Body of pancreas (tissue), 4 donors: ENCODE results near the gene RAB3IP. TPM values are rescaled to one million over a fixed set of nuclear protein-coding genes. Genes with fewer than 3 reads are reported as not detected.

Experiments used
- ATAC-seq: fragments of 150-250 bp; one replicate; pipeline ENCODE4 v1.9.1; 2016
- DNase-seq, 4 donors: peaks; one replicate each; pipeline ENCODE4 v3.0.0-alpha.2; 2019
- H3K27ac ChIP-seq, 4 donors: fragments of 200-600 bp; sonication (generic); 1 replicate in 3 of 4; 2 replicates in 1 of 4; pipeline versions ENCODE4 v1.5.1 to v1.6.1; 2016 to 2019; ENCODE audit warnings: mild to moderate bottlenecking in 1 of 4, mixed read lengths in 1 of 4, moderate library complexity in 1 of 4
- H3K27me3 ChIP-seq, 2 donors: fragments of 200-600 bp; sonication (generic); one replicate each; pipeline ENCODE4 v1.6.0; 2016; ENCODE audit warnings: mild to moderate bottlenecking in 1 of 2
- H3K36me3 ChIP-seq, 2 donors: fragments of 200-600 bp; sonication (generic); replicated peaks in 1 of 2; 2 replicates each; pipeline ENCODE4 v1.5.1; 2016; ENCODE audit warnings: low read depth in 2 of 2; ENCODE audit not compliant: insufficient read depth in 1 of 2
- H3K4me1 ChIP-seq: fragments of 200-600 bp; sonication (generic); one replicate; pipeline ENCODE4 v1.6.0; 2016
- H3K4me3 ChIP-seq, 2 donors: fragments of 200-600 bp; sonication (generic); 1 replicate in 1 of 2; 2 replicates in 1 of 2; pipeline ENCODE4 v1.5.1; 2016 to 2019
- H3K9me3 ChIP-seq, 3 donors: fragments of 200-600 bp; sonication (generic); 1 replicate in 2 of 3; 2 replicates in 1 of 3; pipeline ENCODE4 v1.5.1; 2016
- POLR2A ChIP-seq, 3 donors: fragments of 450-650 bp; IDR thresholded peaks; one replicate each; pipeline ENCODE4 v1.6.1; 2016; ENCODE audit warnings: antibody characterized with exemption in 3 of 3, mild to moderate bottlenecking in 2 of 3
- WGBS, 2 donors: methylation state at CpG; one replicate each; pipeline ENCODE4 v1.1.5; 2017; 5-methylcytosine and 5-hydroxymethylcytosine counted together
- intact Hi-C: fragments of 100-400 bp; cut with DNase I; formaldehyde crosslinking; loops from one replicate; pipeline ENCODE4 v1.15.1; 2023
- total RNA-seq, 2 donors: library from RNA; depleted of rRNA; stranded (reverse); fragments of >200 nt; gene quantifications; one replicate each; pipeline ENCODE4 v1.1.0, GENCODE V29; 2016
- TF ChIP-seq, protein P1 (sequence below), 7 experiments: fragments of 450-650 bp in 4 of 7; fragments of 200-600 bp in 3 of 7; sonication (generic) in 3 of 7; IDR thresholded peaks; one replicate each; pipeline ENCODE4 v1.5.1; 2016 to 2019; ENCODE audit warnings: antibody characterized with exemption in 7 of 7

RAB3IP gene
- total RNA-seq, 2 donors from 2014 or later = 61.0 to 62.3 TPM

- H3K36me3 ChIP-seq = no peaks in the 10 kb centered on the region
- H3K9me3 ChIP-seq = no peaks in the 10 kb centered on the region
- no peaks in the 10 kb centered on the region for H3K27me3 ChIP-seq
- no peak overlapping the region for H3K27ac ChIP-seq
- intact Hi-C loops = no loop called here
- 82 to 85% methylated on average over 9 of the region's 9 CpGs for WGBS, 2 donors
- H3K4me3 ChIP-seq = no peak overlapping the region
- no peaks in the 10 kb centered on the region for H3K4me1 ChIP-seq
- ATAC-seq (no peak), DNase-seq (no peak)
- TF ChIP-seq, protein P1, sequence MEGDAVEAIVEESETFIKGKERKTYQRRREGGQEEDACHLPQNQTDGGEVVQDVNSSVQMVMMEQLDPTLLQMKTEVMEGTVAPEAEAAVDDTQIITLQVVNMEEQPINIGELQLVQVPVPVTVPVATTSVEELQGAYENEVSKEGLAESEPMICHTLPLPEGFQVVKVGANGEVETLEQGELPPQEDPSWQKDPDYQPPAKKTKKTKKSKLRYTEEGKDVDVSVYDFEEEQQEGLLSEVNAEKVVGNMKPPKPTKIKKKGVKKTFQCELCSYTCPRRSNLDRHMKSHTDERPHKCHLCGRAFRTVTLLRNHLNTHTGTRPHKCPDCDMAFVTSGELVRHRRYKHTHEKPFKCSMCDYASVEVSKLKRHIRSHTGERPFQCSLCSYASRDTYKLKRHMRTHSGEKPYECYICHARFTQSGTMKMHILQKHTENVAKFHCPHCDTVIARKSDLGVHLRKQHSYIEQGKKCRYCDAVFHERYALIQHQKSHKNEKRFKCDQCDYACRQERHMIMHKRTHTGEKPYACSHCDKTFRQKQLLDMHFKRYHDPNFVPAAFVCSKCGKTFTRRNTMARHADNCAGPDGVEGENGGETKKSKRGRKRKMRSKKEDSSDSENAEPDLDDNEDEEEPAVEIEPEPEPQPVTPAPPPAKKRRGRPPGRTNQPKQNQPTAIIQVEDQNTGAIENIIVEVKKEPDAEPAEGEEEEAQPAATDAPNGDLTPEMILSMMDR (IDR thresholded peaks at IDR 0.05) = no peak
- no peak for TF ChIP-seq POLR2A (IDR thresholded peaks at IDR 0.05)
These were observed 130.0 kb downstream of the RAB3IP start for GRCh38 chr12:69868695-69869094.

- TF ChIP-seq, protein P1 (IDR thresholded peaks at IDR 0.05) = no peak
- TF ChIP-seq POLR2A (IDR thresholded peaks at IDR 0.05) = no peak
- no peak overlapping the region for H3K4me3 ChIP-seq
- no peaks in the 10 kb centered on the region for H3K4me1 ChIP-seq
- H3K27ac ChIP-seq = no peak overlapping the region
- no peaks in the 10 kb centered on the region for H3K9me3 ChIP-seq
- no peaks in the 10 kb centered on the region for H3K36me3 ChIP-seq
- H3K27me3 ChIP-seq = no peaks in the 10 kb centered on the region
- DNase-seq (no peak), ATAC-seq (no peak)
- intact Hi-C loops = no loop called here
- WGBS, 2 donors = 33 to 52% methylated on average over 3 of the region's 3 CpGs
These were observed 134.1 kb downstream of the RAB3IP start for GRCh38 chr12:69872804-69873203.

Other genes starting within 250 kb of the RAB3IP start
- 10 to 100 TPM; 68.2 to 71.1 TPM for gene CCT2, start 153.4 kb upstream of the RAB3IP start, total RNA-seq
- not detected for gene LRRC10, start 128.0 kb upstream of the RAB3IP start, total RNA-seq
- gene BEST3, start 39.6 kb upstream of the RAB3IP start, total RNA-seq = 1 to 10 TPM in 1 of 2 donors, not detected in 1; 1.3 TPM
- under 1 TPM; under 0.01 to 0.52 TPM for gene MYRFL, start 86.4 kb downstream of the RAB3IP start, total RNA-seq